Measurements from ENCODE around the gene PCSK4. TPM values are rescaled to one million over a fixed set of nuclear protein-coding genes. Genes with fewer than 3 reads are reported as not detected.

Gene PCSK4
- total and polyA plus RNA-seq, 9 of the 15 experiments (the other 6 are each of a cell fraction or from before 2014, with no cell fraction given): 0.01 to 9.1 (median 2.1) TPM; not detected in 1

DNA sequence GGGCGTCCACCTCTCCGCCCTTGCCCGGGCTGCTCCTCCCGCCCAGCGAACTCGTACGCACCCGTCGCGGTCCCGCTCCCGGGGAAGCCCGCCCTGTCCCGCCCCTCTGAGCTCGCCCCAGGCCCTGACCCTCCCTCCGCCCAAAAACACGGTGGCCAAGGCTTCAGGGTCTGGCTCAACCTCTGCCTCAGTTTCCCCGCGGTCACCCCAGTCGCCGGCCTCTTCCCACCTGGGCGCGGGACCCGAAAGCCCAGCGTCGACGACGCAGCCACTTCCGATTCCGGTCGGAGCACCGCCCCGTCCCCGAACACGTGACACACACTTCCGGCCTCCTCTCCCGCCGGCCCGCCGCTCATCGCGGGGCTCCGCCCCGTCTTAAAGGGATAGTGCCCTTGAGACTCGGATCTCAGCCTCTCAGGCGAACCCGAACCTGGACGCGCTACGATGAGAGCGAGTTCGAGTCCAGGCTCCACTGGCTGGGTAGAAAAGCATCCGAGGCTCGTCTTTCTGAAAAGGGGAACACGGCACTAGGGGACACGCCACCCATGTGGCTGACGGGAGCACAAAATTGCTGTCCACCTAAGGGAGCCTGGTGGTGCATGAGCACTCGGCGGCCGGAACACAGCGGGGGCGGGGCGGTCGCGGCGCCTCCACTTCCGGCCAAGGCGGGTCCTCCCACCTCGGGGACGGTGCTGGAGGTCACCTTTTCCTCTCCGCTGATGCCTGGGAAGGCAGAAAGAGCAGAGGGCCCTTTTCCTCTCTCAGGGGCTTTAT is 11.0 kb downstream of the PCSK4 start, which contains the start of gene C19orf25 (continued):
- no peak for TF ChIP-seq ZBTB2 (IDR thresholded peaks at IDR 0.05)
- TF ChIP-seq STAT6 (CRISPR knock-in tag; IDR thresholded peaks at IDR 0.05): 0 out of 2 replicates have a peak, but pooled peaks have one; percentile 79
- no peak; the same call in 1 of the 2 replicates for TF ChIP-seq JUN (IDR thresholded peaks at IDR 0.05; ENCODE audit: borderline replicate concordance, low read depth, low read length)
- no peak; the same call in 1 of the 2 replicates for TF ChIP-seq JUN (CRISPR knock-in tag; IDR thresholded peaks at IDR 0.05; ENCODE audit: borderline replicate concordance)
- no peak for TF ChIP-seq CCAR2 (IDR thresholded peaks at IDR 0.05; ENCODE audit: low read depth, low read length)
- no peak for TF ChIP-seq FOXK1 (CRISPR knock-in tag; IDR thresholded peaks at IDR 0.05; ENCODE audit: borderline replicate concordance)
- TF ChIP-seq, protein P1, sequence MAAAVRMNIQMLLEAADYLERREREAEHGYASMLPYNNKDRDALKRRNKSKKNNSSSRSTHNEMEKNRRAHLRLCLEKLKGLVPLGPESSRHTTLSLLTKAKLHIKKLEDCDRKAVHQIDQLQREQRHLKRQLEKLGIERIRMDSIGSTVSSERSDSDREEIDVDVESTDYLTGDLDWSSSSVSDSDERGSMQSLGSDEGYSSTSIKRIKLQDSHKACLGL (CRISPR knock-in tag; IDR thresholded peaks at IDR 0.05; ENCODE audit: borderline replicate concordance, poor library complexity, severe bottlenecking): no peak
- TF ChIP-seq CHCHD3 (CRISPR knock-in tag; IDR thresholded peaks at IDR 0.05): no peak
- TF ChIP-seq ZNF121 (CRISPR knock-in tag; conservative IDR thresholded peaks at IDR 0.05): 0 out of 2 replicates have a peak, but pooled peaks have one; percentile 39
- peak; percentile 49; the same call in 1 of the 2 replicates for TF ChIP-seq POLR2AphosphoS2 (IDR thresholded peaks at IDR 0.05; ENCODE audit: low read length)
- peak; percentile 58; the same call in 1 of the 2 replicates for TF ChIP-seq TAF7 (tag; IDR thresholded peaks at IDR 0.05)
- no peak for TF ChIP-seq ZNF23 (CRISPR knock-in tag; IDR thresholded peaks at IDR 0.05)
- TF ChIP-seq ARID3B (CRISPR knock-in tag; IDR thresholded peaks at IDR 0.05; ENCODE audit: borderline replicate concordance): no peak
- TF ChIP-seq RBM17 (IDR thresholded peaks at IDR 0.05; ENCODE audit: borderline replicate concordance, low read depth, low read length): no peak
- peak in 2 of 3 experiments; percentile 83 to 97; a peak in 4 of 6 replicates for TF ChIP-seq ZBTB11 (CRISPR knock-in tag; IDR thresholded peaks at IDR 0.05)
- TF ChIP-seq ZNF780A (CRISPR knock-in tag; IDR thresholded peaks at IDR 0.05): no peak
